GM19043 (cell line): ENCODE results near the gene EYS.
"Not testable (repeated sequence)": the region's sequence is repeated elsewhere in the genome, so short reads cannot be mapped to it uniquely, and the experiment has no call there.

Experiments
- ATAC-seq: cut with Tn5 transposase; IDR thresholded peaks from one replicate; pipeline ENCODE4 v1.9.1; 2021; ENCODE audit warnings: low read depth; ENCODE audit not compliant: unreplicated experiment

EYS gene

GRCh38 chr6:64520050-64520449 is 1187.0 kb downstream of the EYS start:
- ATAC-seq, result no peak

DNA sequence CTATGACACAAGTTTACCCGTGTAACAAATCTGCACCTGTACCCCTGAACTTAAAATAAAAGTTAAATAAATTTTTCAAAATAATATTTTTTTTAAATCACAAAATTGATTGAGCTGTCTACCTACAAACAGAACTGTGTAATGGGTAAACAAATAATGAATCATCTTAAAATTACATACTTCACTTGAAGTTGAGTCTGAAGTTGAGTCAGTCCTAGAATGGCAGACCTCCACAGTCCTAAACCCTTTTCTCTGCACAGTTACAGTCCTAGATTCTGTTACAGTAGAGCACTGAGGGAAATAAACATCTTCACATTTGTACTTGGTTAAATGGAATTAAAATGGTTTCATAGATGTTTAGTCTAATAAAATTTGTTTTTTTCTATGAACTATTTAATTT is 1190.6 kb downstream of the EYS start:
- ATAC-seq, result no peak

DNA sequence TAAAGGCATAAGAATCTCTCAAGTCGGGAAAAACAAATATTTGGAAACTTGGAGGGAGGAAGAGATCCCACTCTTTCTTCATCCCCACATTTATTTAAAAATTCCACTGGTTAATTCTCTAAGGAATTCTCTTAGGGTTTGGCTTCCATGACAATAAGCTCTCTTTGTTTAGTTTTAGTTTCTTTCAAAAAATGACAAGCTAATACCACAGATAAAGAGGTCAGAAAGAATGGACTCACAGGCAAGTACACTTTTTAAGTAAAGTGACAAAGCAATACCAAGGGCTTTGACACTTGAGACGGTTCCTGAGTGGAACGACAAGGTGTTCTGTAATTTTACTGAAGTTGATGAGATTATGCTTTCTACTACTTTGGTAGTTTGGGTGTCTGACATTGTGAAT is 1199.4 kb downstream of the EYS start:
- ATAC-seq, result no peak

DNA sequence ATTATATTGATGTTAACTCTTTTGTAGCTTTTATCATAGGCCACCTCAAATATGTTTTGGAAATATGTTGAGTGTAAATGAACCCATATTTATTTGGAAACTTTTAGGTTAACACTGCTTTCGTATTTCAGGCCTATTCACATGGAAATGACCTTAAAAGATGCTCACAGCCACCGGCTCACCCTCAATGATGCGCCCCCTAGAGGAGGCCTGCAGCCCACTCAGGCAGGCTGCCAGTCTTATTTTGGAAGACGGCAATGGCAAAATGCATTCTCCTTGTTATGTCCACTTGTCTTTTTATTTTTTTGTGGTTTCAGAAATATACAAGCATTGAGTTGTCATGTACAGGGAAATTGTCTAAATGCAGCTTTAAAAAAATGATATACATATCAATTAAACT is 1201.7 kb downstream of the EYS start:
- ATAC-seq, result no peak

DNA sequence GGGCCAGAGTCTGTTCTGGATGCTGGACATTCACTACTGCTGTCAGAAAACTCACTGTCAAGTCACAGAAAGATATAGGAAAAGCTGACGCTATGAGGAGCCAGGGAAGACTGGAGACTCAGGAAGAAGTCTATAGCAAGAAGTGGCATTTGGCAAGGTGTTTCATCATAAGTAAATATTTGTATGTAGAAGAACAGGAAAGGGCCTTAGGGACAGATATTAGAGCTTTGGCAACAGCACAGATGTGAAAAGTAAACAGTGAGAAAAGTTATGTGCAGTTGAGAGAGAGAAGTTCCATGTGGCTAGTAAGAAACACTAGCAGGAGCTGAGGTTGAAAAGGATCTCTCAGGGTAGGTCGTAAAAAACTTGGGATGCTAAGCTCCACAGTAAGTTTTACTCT is 1202.5 kb downstream of the EYS start:
- no peak for ATAC-seq

GRCh38 chr6:64502801-64503200 is 1204.2 kb downstream of the EYS start:
- ATAC-seq, result no peak

DNA sequence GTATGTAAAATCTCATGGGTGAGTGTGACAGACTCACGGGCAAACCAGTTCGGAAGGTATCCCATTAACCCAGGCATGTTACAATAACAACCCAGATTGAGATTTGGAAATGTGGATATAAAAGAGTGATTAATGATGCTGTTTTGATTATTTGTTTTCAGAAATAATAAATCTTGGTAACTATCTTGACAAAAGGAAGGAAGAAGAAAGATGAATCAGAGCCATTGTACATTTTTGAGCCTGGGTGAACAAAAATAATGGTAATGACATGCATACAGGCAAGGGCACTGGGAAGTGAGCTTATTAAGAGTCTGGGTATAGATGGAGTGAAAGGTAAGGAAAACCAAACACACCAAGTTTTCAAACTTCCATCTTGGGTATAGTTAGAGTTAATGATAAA is 1209.4 kb downstream of the EYS start:
- no peak for ATAC-seq

GRCh38 chr6:64489763-64490162 is 1217.3 kb downstream of the EYS start:
- ATAC-seq, result no peak

DNA sequence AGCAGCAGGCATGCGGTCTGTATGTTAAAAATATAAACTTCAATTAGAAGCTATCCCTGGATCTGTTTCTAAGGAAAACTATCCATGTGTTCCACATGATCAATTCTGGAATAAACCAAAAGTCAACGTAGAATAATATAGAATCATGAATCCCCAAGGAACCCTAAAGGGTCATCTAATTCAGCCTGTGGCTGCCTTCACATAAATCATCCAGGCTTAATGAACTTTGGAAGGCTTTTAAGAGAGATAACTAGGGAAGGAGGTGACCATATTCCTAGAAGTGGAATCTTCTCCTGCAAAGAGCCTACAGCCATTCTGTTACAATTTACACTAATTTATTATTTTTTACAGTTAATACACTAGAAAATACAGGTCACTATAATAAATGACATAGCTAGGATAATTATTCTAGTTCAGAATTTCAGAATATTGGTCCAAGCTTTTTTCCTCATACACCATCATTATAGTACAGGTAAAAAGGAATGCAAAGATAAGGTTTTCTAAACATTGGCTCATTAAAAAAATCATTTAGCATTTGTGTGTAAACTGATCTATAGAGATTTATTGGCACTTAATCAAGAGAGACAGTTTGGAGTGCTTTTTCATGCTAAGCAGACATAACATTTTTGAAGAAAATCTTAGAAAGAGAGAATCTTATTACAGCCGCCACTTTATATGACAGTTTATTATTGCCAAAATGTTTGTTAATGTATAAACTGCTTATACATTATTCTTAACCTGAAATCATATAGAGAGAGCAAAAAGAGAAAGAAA is 1220.3 kb downstream of the EYS start:
- ATAC-seq, result no peak

DNA sequence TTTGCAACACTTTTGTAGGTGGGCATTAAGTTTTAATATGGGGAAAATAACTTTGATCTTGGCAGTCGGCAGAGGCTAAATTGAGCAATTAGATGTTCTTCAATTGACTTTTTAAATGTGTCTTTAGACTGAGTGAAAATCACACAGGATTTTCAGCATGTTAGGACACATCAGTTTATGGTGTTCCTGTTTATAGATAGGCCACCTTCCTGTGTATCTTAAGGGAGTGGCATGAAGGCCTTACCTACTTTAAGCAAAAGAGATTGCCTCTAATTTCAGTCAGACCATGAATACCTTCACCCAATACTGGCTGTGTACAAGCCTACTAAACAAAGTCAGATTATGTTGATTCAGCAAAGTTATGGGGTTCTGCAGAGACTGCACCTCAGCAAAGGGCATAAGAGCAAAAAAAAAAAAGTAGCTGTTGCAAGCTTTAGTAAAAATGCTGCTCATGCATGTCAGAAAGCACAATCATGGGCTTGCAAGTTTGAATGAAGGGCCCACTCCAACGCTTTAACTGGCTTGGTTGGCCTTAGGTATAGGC is 1223.0 kb downstream of the EYS start:
- ATAC-seq, result no peak

DNA sequence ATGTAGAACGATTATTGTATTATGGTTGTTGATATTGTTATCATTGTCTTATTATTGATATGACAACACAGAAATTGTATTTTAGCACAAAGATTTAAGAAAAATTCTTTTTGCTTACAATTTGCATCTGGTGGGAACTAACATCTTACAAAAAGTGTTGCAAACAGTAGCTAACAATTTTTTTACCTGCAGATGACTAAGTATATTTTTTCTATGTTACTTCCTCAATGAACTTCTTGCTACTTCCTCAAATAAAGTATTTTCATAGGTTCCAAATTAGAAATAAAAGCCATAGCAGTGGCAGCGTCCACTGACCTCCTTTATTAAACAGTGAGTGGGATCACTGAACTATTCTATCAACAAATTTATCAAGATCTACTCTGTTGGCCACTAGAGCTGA is 1224.4 kb downstream of the EYS start:
- ATAC-seq, result no peak

DNA sequence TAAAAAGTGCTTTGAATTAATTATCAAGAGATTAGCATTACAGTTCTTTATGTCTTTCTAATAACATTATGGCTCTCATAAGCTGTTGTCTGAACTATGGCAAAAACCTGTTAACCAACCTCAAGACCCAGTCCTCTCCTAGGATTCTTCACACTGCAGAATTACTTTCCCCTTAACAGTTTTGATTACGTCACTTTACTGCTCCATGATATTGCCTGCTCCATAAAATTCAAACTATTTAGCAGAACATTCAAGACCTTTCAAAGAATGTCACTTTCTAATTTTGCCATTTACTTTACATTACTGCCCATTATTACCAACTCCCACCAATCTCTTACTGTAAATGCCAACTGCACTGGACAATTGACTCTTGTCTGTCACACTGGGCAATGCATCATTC is 1227.9 kb downstream of the EYS start:
- no peak for ATAC-seq

GRCh38 chr6:64477391-64477790 is 1229.6 kb downstream of the EYS start:
- no peak for ATAC-seq

GRCh38 chr6:64476935-64477334 is 1230.1 kb downstream of the EYS start:
- ATAC-seq, result no peak

- ATAC-seq, result not testable (repeated sequence)
Measured at GRCh38 chr6:64469405-64469804, 1237.6 kb downstream of the EYS start.

- ATAC-seq, result no peak
Measured at GRCh38 chr6:64467656-64468055, 1239.4 kb downstream of the EYS start.

- ATAC-seq, result no peak
Measured at GRCh38 chr6:64459411-64459944, 1247.5 kb downstream of the EYS start.

GRCh38 chr6:64448101-64448500 is 1258.9 kb downstream of the EYS start:
- not testable (repeated sequence) for ATAC-seq

- no peak for ATAC-seq
Measured at GRCh38 chr6:64445038-64445437, 1262.0 kb downstream of the EYS start.

GRCh38 chr6:64439274-64439673 is 1267.8 kb downstream of the EYS start:
- ATAC-seq, result no peak

DNA sequence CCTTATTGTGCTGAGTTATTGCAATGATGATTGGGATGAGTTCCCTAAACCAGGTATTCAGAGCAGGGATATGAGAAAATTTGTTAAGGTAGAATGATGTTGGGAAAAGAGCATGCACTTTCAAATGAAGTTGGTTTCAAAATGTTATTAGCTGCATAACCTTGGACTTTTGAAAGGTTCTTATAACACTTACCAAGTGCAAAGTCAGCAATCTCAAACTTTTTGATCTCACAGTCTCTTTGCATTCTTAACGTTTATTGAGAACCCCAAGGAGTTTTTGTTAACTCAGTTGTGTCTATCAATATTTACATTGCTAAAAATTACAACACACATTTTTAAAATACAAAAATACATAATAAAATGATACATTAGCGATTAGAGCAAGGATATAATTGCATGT is 1269.0 kb downstream of the EYS start:
- no peak for ATAC-seq

- no peak for ATAC-seq
Measured at GRCh38 chr6:64429926-64430325, 1277.1 kb downstream of the EYS start.
